SJCRH30 (cell line): ENCODE measurements around the gene FAM200C. TPM values are rescaled to one million over a fixed set of nuclear protein-coding genes. Genes with fewer than 3 reads are reported as not detected.

Experiments used
- DNase-seq, 2 experiments: peaks; one replicate each; pipeline ENCODE4 v3.0.0-alpha.2; 2015 to 2020
- H3K27ac ChIP-seq: fragments of 250-450 bp; sonication (Bioruptor Pico); 2 replicates; pipeline ENCODE4 v1.5.1; 2020; ENCODE audit warnings: mild to moderate bottlenecking, moderate library complexity
- H3K27me3 ChIP-seq: fragments of 250-450 bp; sonication (Bioruptor Pico); 2 replicates; pipeline ENCODE4 v1.5.1; 2020; ENCODE audit warnings: mild to moderate bottlenecking, moderate library complexity
- H3K36me3 ChIP-seq: fragments of 250-450 bp; sonication (Bioruptor Pico); 2 replicates; pipeline ENCODE4 v1.5.1; 2020; ENCODE audit warnings: mild to moderate bottlenecking, moderate library complexity
- H3K4me1 ChIP-seq: fragments of 250-450 bp; sonication (Bioruptor Pico); 2 replicates; pipeline ENCODE4 v1.5.1; 2020; ENCODE audit warnings: mild to moderate bottlenecking, moderate library complexity
- H3K4me3 ChIP-seq: fragments of 250-450 bp; sonication (Bioruptor Pico); 2 replicates; pipeline ENCODE4 v1.5.1; 2020; ENCODE audit warnings: mild to moderate bottlenecking, moderate library complexity
- H3K9me3 ChIP-seq: fragments of 250-450 bp; sonication (Bioruptor Pico); replicated peaks from 2 replicates; pipeline ENCODE4 v1.5.1; 2020; ENCODE audit warnings: mild to moderate bottlenecking, moderate library complexity
- total RNA-seq: library from RNA; depleted of rRNA; stranded (reverse); fragments of >200 nt; shearing (Covaris generic); gene quantifications from 2 replicates; pipeline ENCODE4 v1.2.3, GENCODE V29; 2014

Gene FAM200C
- total RNA-seq, 1 experiment from 2014 or later: 10.3 TPM

- Histone ChIP-seq H3K36me3 (no peaks in the 10 kb centered on the region), H3K27ac (no peak overlapping the region), H3K4me1 (peaks cover 13% of the 10 kb centered on the region), H3K9me3 (peaks cover 9% of the 10 kb centered on the region), H3K4me3 (no peak overlapping the region), H3K27me3 (no peaks in the 10 kb centered on the region)
- no peak for DNase-seq
These were observed 12.4 kb downstream of the FAM200C start for GRCh38 chr5:160387445-160387844.

GRCh38 chr5:160385496-160385895 lies 14.4 kb downstream of the FAM200C start:
- Histone ChIP-seq H3K27me3 (no peaks in the 10 kb centered on the region), H3K27ac (no peak overlapping the region)

GRCh38 chr5:160384681-160385080 lies 15.2 kb downstream of the FAM200C start:
- Histone ChIP-seq H3K27ac (no peak overlapping the region), H3K4me1 (peaks cover 21% of the 10 kb centered on the region), H3K9me3 (peaks cover 9% of the 10 kb centered on the region), H3K36me3 (no peaks in the 10 kb centered on the region), H3K4me3 (no peak overlapping the region), H3K27me3 (no peaks in the 10 kb centered on the region)
- DNase-seq: no peak

More at GRCh38 chr5:160385496-160385895, 14.4 kb downstream of the FAM200C start:
- H3K4me1 ChIP-seq: peaks cover 21% of the 10 kb centered on the region
- H3K36me3 ChIP-seq: no peaks in the 10 kb centered on the region
- no peak for DNase-seq
- H3K4me3 ChIP-seq: no peak overlapping the region
- H3K9me3 ChIP-seq: peaks cover 9% of the 10 kb centered on the region

- Histone ChIP-seq H3K4me1 (peaks cover 21% of the 10 kb centered on the region), H3K27ac (no peak overlapping the region), H3K9me3 (peaks cover under 1% of the 10 kb centered on the region; the same call in 1 of the 2 replicates), H3K27me3 (no peaks in the 10 kb centered on the region), H3K4me3 (no peak overlapping the region), H3K36me3 (no peaks in the 10 kb centered on the region)
- peak; percentile 50 to 78 for DNase-seq
These were observed 17.5 kb downstream of the FAM200C start for GRCh38 chr5:160382346-160382745.

GRCh38 chr5:160380041-160380440 lies 19.8 kb downstream of the FAM200C start:
- H3K9me3 ChIP-seq: no peaks in the 10 kb centered on the region
- no peak overlapping the region for H3K4me3 ChIP-seq
- H3K36me3 ChIP-seq: no peaks in the 10 kb centered on the region
- DNase-seq: no peak
- peaks cover 37% of the 10 kb centered on the region for H3K4me1 ChIP-seq
- no peaks in the 10 kb centered on the region for H3K27me3 ChIP-seq
- no peak overlapping the region for H3K27ac ChIP-seq

- H3K4me3 ChIP-seq: no peak overlapping the region
- H3K27ac ChIP-seq: no peak overlapping the region
- peaks cover 42% of the 10 kb centered on the region for H3K4me1 ChIP-seq
- DNase-seq: peak in 1 of 2 experiments; percentile 34
- no peaks in the 10 kb centered on the region for H3K9me3 ChIP-seq
- no peaks in the 10 kb centered on the region for H3K27me3 ChIP-seq
- no peaks in the 10 kb centered on the region for H3K36me3 ChIP-seq
These were observed 20.3 kb downstream of the FAM200C start for GRCh38 chr5:160379511-160379910.

GRCh38 chr5:160378330-160378729 lies 21.5 kb downstream of the FAM200C start:
- no peaks in the 10 kb centered on the region for H3K9me3 ChIP-seq
- no peak overlapping the region for H3K4me3 ChIP-seq
- H3K27ac ChIP-seq: no peak overlapping the region
- peaks cover 47% of the 10 kb centered on the region for H3K4me1 ChIP-seq
- DNase-seq: no peak
- H3K36me3 ChIP-seq: no peaks in the 10 kb centered on the region
- H3K27me3 ChIP-seq: no peaks in the 10 kb centered on the region

- Histone ChIP-seq H3K4me1 (peaks cover 40% of the 10 kb centered on the region), H3K27me3 (no peaks in the 10 kb centered on the region), H3K27ac (no peak overlapping the region), H3K4me3 (no peak overlapping the region), H3K36me3 (no peaks in the 10 kb centered on the region), H3K9me3 (no peaks in the 10 kb centered on the region)
- DNase-seq: no peak
These were observed 22.2 kb downstream of the FAM200C start for GRCh38 chr5:160377651-160378050.

GRCh38 chr5:160376416-160376815 lies 23.4 kb downstream of the FAM200C start:
- Histone ChIP-seq H3K27ac (peak overlapping the region; percentile 92), H3K4me1 (peaks cover 31% of the 10 kb centered on the region), H3K27me3 (no peaks in the 10 kb centered on the region), H3K4me3 (no peak overlapping the region), H3K9me3 (no peaks in the 10 kb centered on the region), H3K36me3 (no peaks in the 10 kb centered on the region)
- DNase-seq: no peak

- peak in 1 of 2 experiments; percentile 45 for DNase-seq
- Histone ChIP-seq H3K27me3 (no peaks in the 10 kb centered on the region), H3K9me3 (no peaks in the 10 kb centered on the region), H3K4me3 (no peak overlapping the region), H3K4me1 (peaks cover 38% of the 10 kb centered on the region), H3K27ac (peak overlapping the region; percentile 92), H3K36me3 (no peaks in the 10 kb centered on the region)
These were observed 24.2 kb downstream of the FAM200C start for GRCh38 chr5:160375701-160376100.

- DNase-seq: peak; percentile 80 to 93
- H3K36me3 ChIP-seq: no peaks in the 10 kb centered on the region
These were observed 24.7 kb downstream of the FAM200C start for GRCh38 chr5:160375166-160375565.

GRCh38 chr5:160371294-160371693 lies 28.6 kb downstream of the FAM200C start:
- Histone ChIP-seq H3K27ac (no peak overlapping the region; the same call in 1 of the 2 replicates), H3K4me3 (no peak overlapping the region), H3K4me1 (peaks cover 39% of the 10 kb centered on the region), H3K9me3 (no peaks in the 10 kb centered on the region), H3K36me3 (no peaks in the 10 kb centered on the region), H3K27me3 (no peaks in the 10 kb centered on the region)
- no peak for DNase-seq

More at GRCh38 chr5:160375166-160375565, 24.7 kb downstream of the FAM200C start:
- H3K9me3 ChIP-seq: no peaks in the 10 kb centered on the region
- H3K4me3 ChIP-seq: no peak overlapping the region
- H3K27ac ChIP-seq: peak overlapping the region; percentile 92
- H3K4me1 ChIP-seq: peaks cover 39% of the 10 kb centered on the region
- no peaks in the 10 kb centered on the region for H3K27me3 ChIP-seq

- Histone ChIP-seq H3K27me3 (no peaks in the 10 kb centered on the region), H3K9me3 (no peaks in the 10 kb centered on the region), H3K4me3 (peak overlapping the region; percentile 83), H3K4me1 (peaks cover 33% of the 10 kb centered on the region), H3K27ac (peak overlapping the region; percentile 94), H3K36me3 (no peaks in the 10 kb centered on the region)
- no peak for DNase-seq
These were observed 29.2 kb downstream of the FAM200C start for GRCh38 chr5:160370713-160371034.

- DNase-seq: peak; percentile 83 to 86
- Histone ChIP-seq H3K4me1 (peaks cover 29% of the 10 kb centered on the region), H3K36me3 (no peaks in the 10 kb centered on the region), H3K27ac (peak within 1 kb of the TSS; percentile 94), H3K4me3 (peak within 1 kb of the TSS; percentile 83), H3K27me3 (no peaks in the 10 kb centered on the region), H3K9me3 (no peaks in the 10 kb centered on the region)
These were observed 29.7 kb downstream of the FAM200C start, which contains the start of gene C1QTNF2 for GRCh38 chr5:160369990-160370712. Gene C1QTNF2 (minus strand): TSS chr5:160370626. CDS start chr5:160355011, 15,615 bp downstream.

- H3K36me3 ChIP-seq: no peaks in the 10 kb centered on the region
- H3K9me3 ChIP-seq: no peaks in the 10 kb centered on the region
- DNase-seq: no peak
- H3K27ac ChIP-seq: no peak overlapping the region
- no peak overlapping the region for H3K4me3 ChIP-seq
- H3K4me1 ChIP-seq: peaks cover 30% of the 10 kb centered on the region
- no peaks in the 10 kb centered on the region for H3K27me3 ChIP-seq
These were observed 32.0 kb downstream of the FAM200C start for GRCh38 chr5:160367885-160368284.

GRCh38 chr5:160367261-160367660 lies 32.6 kb downstream of the FAM200C start:
- H3K4me3 ChIP-seq: no peak overlapping the region
- H3K36me3 ChIP-seq: peaks cover 6% of the 10 kb centered on the region; the same call in 1 of the 2 replicates
- no peaks in the 10 kb centered on the region for H3K9me3 ChIP-seq
- peaks cover 36% of the 10 kb centered on the region for H3K4me1 ChIP-seq
- H3K27me3 ChIP-seq: no peaks in the 10 kb centered on the region
- DNase-seq: no peak
- no peak overlapping the region for H3K27ac ChIP-seq
